GM18502 (cell line): ENCODE results near the gene ORM2.
"Not testable (repeated sequence)": the region's sequence is repeated elsewhere in the genome, so short reads cannot be mapped to it uniquely, and the experiment has no call there.

Source experiments
- ATAC-seq: cut with Tn5 transposase; IDR thresholded peaks from one replicate; pipeline ENCODE4 v1.9.1; 2021; ENCODE audit warnings: mild to moderate bottlenecking; ENCODE audit not compliant: unreplicated experiment, poor library complexity

ORM2 gene

GRCh38 chr9:114328937-114329624 is 588 bp upstream of the ORM2 start:
- ATAC-seq: not testable (repeated sequence)

- no peak for ATAC-seq
Observed at GRCh38 chr9:114330636-114331035, 967 bp downstream of the ORM2 start.

- not testable (repeated sequence) for ATAC-seq
Observed at GRCh38 chr9:114331229-114332195, 1.8 kb downstream of the ORM2 start.

GRCh38 chr9:114332474-114333040 is 2.9 kb downstream of the ORM2 start:
- not testable (repeated sequence) for ATAC-seq

GRCh38 chr9:114333718-114334117 is 4.0 kb downstream of the ORM2 start:
- ATAC-seq: not testable (repeated sequence)

GRCh38 chr9:114334490-114334889 is 4.8 kb downstream of the ORM2 start:
- ATAC-seq: no peak

GRCh38 chr9:114335745-114336144 is 6.1 kb downstream of the ORM2 start:
- ATAC-seq: no peak

- no peak for ATAC-seq
Observed at GRCh38 chr9:114336157-114336556, 6.5 kb downstream of the ORM2 start.

GRCh38 chr9:114336699-114337395 is 7.2 kb downstream of the ORM2 start:
- ATAC-seq: no peak

GRCh38 chr9:114338187-114338586 is 8.5 kb downstream of the ORM2 start:
- ATAC-seq: no peak

GRCh38 chr9:114339130-114339908 is 9.7 kb downstream of the ORM2 start:
- ATAC-seq: peak; percentile 66

GRCh38 chr9:114341152-114341830 is 11.6 kb downstream of the ORM2 start:
- no peak for ATAC-seq

- no peak for ATAC-seq
Observed at GRCh38 chr9:114341991-114342390, 12.3 kb downstream of the ORM2 start.

GRCh38 chr9:114342755-114343440 is 13.2 kb downstream of the ORM2 start:
- no peak for ATAC-seq

GRCh38 chr9:114343471-114344187 is 14.0 kb downstream of the ORM2 start:
- ATAC-seq: no peak

- no peak for ATAC-seq
Observed at GRCh38 chr9:114344188-114344566, 14.5 kb downstream of the ORM2 start.

GRCh38 chr9:114344692-114345091 is 15.0 kb downstream of the ORM2 start:
- no peak for ATAC-seq

GRCh38 chr9:114345493-114346065 is 15.9 kb downstream of the ORM2 start:
- ATAC-seq: no peak
